ENCODE measurements around the gene YBX3.
A peak's percentile ranks its signal among the peaks of the same experiment; 100 is the strongest.

DNA sequence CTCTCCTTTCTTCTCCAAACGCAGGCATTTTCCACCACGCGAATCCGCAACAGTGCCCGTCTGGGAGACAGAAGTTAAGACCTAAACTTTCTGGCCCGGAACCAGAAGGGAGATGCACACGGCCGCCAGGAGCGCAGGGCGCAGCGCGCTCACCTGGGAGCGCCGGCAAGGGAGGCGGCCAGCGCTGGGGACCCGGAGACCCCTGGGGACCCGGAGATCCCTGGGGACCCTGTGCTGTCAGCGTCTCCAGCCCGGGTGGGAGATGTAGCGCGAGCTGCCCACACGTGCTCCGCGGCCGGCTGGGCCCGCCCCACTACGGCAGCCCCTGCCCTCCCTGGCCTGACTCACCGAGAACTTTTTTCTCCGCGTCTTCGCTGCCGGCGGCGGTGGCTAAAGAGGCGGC is 620 bp downstream of the YBX3 start:
- no peak for TF ChIP-seq POLR2AphosphoS5 (IDR thresholded peaks at IDR 0.05; ENCODE audit: insufficient read depth in 1 of 2, low read depth in 1 of 2)
- TF ChIP-seq, protein P1, sequence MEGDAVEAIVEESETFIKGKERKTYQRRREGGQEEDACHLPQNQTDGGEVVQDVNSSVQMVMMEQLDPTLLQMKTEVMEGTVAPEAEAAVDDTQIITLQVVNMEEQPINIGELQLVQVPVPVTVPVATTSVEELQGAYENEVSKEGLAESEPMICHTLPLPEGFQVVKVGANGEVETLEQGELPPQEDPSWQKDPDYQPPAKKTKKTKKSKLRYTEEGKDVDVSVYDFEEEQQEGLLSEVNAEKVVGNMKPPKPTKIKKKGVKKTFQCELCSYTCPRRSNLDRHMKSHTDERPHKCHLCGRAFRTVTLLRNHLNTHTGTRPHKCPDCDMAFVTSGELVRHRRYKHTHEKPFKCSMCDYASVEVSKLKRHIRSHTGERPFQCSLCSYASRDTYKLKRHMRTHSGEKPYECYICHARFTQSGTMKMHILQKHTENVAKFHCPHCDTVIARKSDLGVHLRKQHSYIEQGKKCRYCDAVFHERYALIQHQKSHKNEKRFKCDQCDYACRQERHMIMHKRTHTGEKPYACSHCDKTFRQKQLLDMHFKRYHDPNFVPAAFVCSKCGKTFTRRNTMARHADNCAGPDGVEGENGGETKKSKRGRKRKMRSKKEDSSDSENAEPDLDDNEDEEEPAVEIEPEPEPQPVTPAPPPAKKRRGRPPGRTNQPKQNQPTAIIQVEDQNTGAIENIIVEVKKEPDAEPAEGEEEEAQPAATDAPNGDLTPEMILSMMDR (IDR thresholded peaks at IDR 0.05): peak in 1 of 3 experiments; percentile 24

Measured in vagina (tissue), 2 donors.